IPS-NIHi7 (cell line): ENCODE results near the gene C1orf53.
"Not testable (repeated sequence)": the region's sequence is repeated elsewhere in the genome, so short reads cannot be mapped to it uniquely, and the experiment has no call there.

ENCODE experiments used
- DNase-seq: peaks from one replicate; pipeline ENCODE4 v3.0.0; 2012; ENCODE audit warnings: mixed read lengths; ENCODE audit errors: extremely low spot score

The C1orf53 gene

GRCh38 chr1:197902454-197903195 is at the start of gene C1orf53:
Gene C1orf53 (plus strand): TSS chr1:197902630. CDS start chr1:197902650, 20 bp downstream.
- DNase-seq, result peak; percentile 96

DNA sequence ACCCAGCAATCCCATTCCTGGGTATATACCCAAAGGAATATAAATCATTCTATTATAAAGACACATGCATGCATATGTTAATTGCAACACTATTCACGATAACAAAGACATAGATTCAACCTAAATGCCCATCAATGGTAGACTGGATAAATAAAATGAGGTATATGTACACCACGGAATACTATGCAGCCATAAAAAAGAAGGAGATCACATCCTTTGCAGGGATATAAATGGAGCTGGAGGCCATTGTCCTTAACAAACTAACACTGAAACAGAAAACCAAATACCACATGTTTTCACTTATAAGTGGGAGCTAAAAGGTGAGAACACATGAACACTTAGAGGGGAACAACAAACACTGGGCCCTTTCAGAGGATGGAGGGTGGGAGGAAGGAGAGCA is 46.7 kb upstream of the C1orf53 start:
- not testable (repeated sequence) for DNase-seq

DNA sequence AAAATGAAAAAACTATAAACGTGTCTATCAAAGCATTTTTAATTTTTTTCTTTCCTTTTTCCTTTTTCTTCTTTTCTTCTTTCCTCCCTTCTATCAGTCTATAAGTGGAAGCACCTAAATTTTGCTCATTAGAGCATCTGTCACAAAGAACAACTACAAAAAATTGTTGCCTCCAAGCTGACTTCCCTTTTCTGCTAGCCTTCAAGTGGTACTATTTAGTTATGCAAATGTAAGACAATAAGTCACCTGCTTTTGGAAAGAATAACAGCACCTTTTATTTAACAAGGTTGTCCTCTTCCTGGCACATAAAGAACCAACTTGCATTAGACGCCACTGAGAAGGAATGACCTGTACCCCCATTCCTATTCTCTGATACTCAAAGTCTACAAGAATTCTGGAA is 45.0 kb upstream of the C1orf53 start:
- DNase-seq, result no peak

DNA sequence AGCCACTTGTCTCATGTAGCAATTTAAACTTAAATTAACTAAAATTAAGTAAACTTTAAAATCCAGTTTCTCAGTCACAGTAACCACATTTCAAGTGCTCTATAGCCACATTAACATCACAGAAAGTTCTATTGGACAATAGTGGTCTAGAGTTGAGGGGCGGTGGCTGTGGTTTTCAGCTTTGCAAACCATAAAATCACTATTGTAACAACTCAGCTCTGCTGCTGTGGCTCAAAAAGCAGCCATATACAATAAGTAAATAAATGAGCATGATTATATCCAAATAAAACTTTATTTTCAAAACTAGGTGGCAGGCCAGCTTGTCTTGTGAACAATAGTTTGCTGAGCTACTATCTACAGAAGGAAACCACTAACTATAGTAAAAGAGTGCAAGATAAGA is 43.4 kb upstream of the C1orf53 start:
- DNase-seq, result no peak

- no peak for DNase-seq
Observed at GRCh38 chr1:197862221-197862620, 40.2 kb upstream of the C1orf53 start.

GRCh38 chr1:197862671-197863070 is 39.8 kb upstream of the C1orf53 start:
- DNase-seq, result no peak

- DNase-seq, result no peak
Observed at GRCh38 chr1:197865809-197866208, 36.6 kb upstream of the C1orf53 start.

GRCh38 chr1:197868751-197869489 is 33.5 kb upstream of the C1orf53 start:
- peak; percentile 72 for DNase-seq

- no peak for DNase-seq
Observed at GRCh38 chr1:197869490-197870077, 32.8 kb upstream of the C1orf53 start.

GRCh38 chr1:197876894-197877293 is 25.5 kb upstream of the C1orf53 start:
- DNase-seq, result no peak

- DNase-seq, result not testable (repeated sequence)
Observed at GRCh38 chr1:197880385-197880784, 22.0 kb upstream of the C1orf53 start.

DNA sequence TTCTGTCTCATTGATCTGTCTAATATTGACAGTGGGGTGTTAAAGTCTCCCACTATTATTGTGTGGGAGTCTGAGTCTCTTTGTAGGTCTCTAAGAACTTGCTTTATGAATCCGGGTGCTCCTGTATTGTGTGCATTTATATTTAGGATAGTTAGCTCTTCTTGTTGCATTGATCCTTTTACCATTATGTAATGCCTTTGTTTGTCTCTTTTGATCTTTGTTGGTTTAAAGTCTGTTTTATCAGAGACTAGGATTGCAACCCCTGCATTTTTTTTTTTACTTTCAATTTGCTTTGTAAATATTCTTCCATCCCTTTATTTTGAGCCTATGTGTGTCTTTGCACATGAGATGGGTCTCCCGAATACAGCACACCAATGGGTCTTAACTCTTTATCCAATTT is 20.2 kb upstream of the C1orf53 start:
- DNase-seq, result not testable (repeated sequence)

DNA sequence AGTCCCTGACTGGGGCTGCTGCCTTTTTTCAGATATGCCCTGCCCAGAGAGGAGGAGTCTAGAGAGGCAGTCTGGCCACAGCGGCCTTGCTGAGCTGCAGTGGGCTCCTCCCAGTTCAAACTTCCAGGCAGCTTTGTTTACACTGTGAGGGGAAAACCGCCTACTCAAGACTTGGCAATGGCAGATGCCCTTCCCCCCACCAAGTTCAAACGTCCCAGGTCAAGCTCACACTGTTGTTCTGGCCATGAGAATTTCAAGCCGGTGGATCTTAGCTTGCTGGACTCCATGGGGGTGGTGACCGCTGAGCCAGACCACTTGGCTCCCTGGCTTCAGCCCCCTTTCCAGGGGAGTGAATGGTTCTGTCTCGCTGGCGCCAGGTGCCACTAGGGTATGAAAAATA is 18.3 kb upstream of the C1orf53 start:
- no peak for DNase-seq

DNA sequence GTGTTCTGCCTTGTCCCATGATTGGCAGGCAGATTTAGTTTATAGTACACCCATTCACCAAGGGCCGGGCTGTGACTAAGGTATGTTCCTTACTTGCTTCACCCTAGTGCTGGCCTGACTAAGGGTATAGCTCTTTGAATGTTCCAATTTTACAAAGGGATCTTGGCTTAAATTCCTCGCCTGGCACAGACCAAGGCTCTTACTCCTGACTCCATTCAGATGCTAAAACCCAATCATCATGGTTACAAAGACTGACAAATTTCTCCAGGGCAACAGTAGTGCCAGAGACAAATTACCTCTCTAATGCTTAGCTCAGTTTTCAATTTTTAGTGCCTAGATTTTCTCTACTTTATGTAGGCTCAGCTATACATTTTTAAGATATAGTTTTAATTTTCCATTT is 11.5 kb upstream of the C1orf53 start:
- peak; percentile 15 for DNase-seq

DNA sequence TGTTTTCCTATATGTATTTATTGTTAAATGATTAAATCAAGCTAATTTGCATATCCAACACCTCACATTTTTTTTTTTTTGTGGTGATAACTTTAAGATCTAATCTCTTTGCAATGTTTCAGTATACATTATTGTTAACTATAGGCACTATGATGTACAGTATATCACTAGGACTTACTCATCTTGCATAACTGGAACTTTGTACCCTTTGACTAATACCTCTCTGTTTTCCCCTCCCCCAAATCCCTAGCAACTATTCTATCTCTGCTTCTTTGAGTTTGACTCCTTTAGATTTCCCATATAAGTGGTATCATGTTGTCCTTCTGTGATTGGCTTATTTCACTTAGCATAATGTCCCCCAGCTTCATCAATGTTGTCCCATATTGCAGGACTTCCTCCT is 9.7 kb upstream of the C1orf53 start:
- DNase-seq, result no peak

- no peak for DNase-seq
Observed at GRCh38 chr1:197896301-197896700, 6.1 kb upstream of the C1orf53 start.

GRCh38 chr1:197899037-197899436 is 3.4 kb upstream of the C1orf53 start:
- no peak for DNase-seq

DNA sequence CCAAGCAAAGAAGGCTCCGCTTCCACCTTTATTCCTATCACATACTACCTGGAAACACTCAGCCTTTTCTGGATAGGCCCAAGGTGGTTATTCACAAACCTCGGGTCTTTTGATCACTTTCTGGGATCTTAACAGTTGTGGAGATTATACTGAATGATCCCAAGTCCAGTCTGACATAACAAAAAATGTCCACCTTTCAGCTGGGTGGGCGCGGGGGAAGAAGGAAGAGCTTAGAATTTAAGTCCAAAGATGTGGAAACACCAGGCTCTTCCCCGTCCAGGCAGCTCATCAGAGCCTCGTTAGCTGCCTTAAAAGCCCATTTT is 338 bp upstream of the C1orf53 start:
- no peak for DNase-seq

DNA sequence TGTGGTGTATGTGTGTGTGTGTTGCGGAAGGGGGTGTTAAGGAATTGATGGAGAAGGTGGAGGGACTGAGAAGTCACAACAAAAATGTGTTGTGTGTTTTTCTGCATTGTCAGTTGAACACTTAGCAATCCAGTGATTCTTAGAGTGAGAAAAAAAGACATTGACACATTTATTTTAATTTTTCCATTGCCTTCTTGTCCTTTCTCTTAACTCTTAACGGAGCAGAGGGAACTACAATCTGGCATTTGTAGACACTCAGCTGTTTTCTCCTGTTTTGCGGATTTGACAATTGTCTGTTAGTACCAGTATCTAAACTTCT is 725 bp downstream of the C1orf53 start:
- no peak for DNase-seq

GRCh38 chr1:197904126-197904787 is 1.8 kb downstream of the C1orf53 start:
- no peak for DNase-seq

DNA sequence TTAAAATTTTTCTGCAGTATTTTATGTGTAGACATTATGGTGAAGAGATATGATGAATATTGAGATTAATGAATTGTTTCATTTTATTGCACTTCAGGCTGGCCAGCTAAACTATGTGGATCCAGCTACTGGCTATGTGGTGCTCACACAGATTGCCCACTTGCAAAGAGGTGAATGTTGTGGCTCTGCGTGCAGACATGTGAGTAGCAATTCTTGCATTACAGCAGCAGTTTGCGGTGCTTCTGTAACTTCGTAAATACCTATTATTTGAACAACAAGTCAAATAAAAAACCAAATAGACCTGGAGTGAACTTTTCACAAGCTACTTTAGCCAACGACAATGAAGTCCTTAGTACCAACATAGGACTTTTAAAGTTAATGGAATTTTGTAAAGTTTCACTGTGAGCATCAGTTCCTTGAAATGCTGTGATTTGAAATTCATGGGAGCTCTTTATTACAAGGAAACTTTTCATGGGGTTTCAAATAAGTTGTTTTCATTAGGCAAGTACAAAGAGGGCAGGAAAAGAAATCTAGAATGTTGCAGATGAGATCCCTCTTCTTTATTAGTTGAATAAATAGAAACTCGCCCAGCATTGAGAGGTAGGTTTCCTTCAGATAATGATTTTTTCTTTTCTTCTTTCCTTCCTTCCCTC is 3.4 kb downstream of the C1orf53 start:
- DNase-seq, result no peak
